ENCODE data around the gene SERPINA3. TPM values are rescaled to one million over a fixed set of nuclear protein-coding genes. Genes with fewer than 3 reads are reported as not detected.

The SERPINA3 gene
- total and polyA plus RNA-seq, 2 donors (not counting 1 experiment from before 2014, with no cell fraction given) = not detected

GRCh38 chr14:94656043-94656442 lies 43.9 kb downstream of the SERPINA3 start:
- peaks cover 0 to 6% (median 0%) of the 10 kb centered on the region in 3 donors for H3K9me3 ChIP-seq (ENCODE audit: control extremely low read depth in 1 of 3, control insufficient read depth in 2 of 3, insufficient read depth in 1 of 3, low read length in 2 of 3)
- no peak overlapping the region for H3K9ac ChIP-seq (ENCODE audit: low read length)
- no peaks in the 10 kb centered on the region for H3K79me2 ChIP-seq (ENCODE audit: control insufficient read depth, insufficient read depth, low read length)
- CTCF ChIA-PET = no interaction called here
- no peak overlapping the region for H3K4me3 Mint-ChIP-seq
- intact Hi-C loops (cut with micrococcal nuclease) = no loop called here
- H3K27me3 Mint-ChIP-seq = peaks cover 2% of the 10 kb centered on the region
- 96% methylated on average over 4 of the region's 4 CpGs for WGBS (ENCODE audit: insufficient coverage)
- no peak for DNase-seq
- H3K36me3 ChIP-seq (replicated peaks in 1 of 2; ENCODE audit: control extremely low read depth in 1 of 2, control insufficient read depth in 1 of 2, extremely low read depth in 1 of 2, insufficient read depth in 2 of 2, low read length in 1 of 2) = no peaks in the 10 kb centered on the region
- H3K27ac Mint-ChIP-seq = no peak overlapping the region
- no peak overlapping the region for H3K4me2 ChIP-seq (replicated peaks; ENCODE audit: low read depth, low read length, poor library complexity, severe bottlenecking)
- no peaks in the 10 kb centered on the region for H3K9me3 Mint-ChIP-seq (ENCODE audit: insufficient read depth)
- H2AFZ ChIP-seq (ENCODE audit: insufficient read depth, low read depth, low read length, poor library complexity, severe bottlenecking) = no peak overlapping the region
- H4K20me1 ChIP-seq (ENCODE audit: control insufficient read depth, insufficient read depth, low read length, poor library complexity, severe bottlenecking) = no peaks in the 10 kb centered on the region
- no peaks in the 10 kb centered on the region for H3K4me1 ChIP-seq (ENCODE audit: control insufficient read depth in 2 of 2, insufficient read depth in 2 of 2, low read length in 2 of 2)
- TF ChIP-seq EZH2 (IDR thresholded peaks at IDR 0.05; ENCODE audit: borderline replicate concordance, insufficient read depth, low read depth, low read length, poor library complexity, severe bottlenecking) = no peak
- TF ChIP-seq CTCF (IDR thresholded peaks at IDR 0.05) = no peak
- peaks cover 0 to 3% (median 0%) of the 10 kb centered on the region in 4 experiments for H3K27me3 ChIP-seq (replicated peaks in 1 of 4; ENCODE audit: control extremely low read depth in 1 of 4, control insufficient read depth in 3 of 4, insufficient read depth in 4 of 4, low read length in 3 of 4)
- H3K4me1 Mint-ChIP-seq = no peaks in the 10 kb centered on the region
- ATAC-seq (ENCODE audit: low read depth) = no peak
- POLR2A ChIA-PET = no interaction called here
- no peak overlapping the region for H3K4me3 ChIP-seq (ENCODE audit: control extremely low read depth in 1 of 5, extremely low read depth in 1 of 5, insufficient read depth in 1 of 5, low read depth in 2 of 5, low read length in 4 of 5)
- H3K27ac ChIP-seq (ENCODE audit: low read length in 2 of 2) = no peak overlapping the region

- Histone ChIP-seq H3K27me3 (replicated peaks in 1 of 4; ENCODE audit: control extremely low read depth in 1 of 4, control insufficient read depth in 3 of 4, insufficient read depth in 4 of 4, low read length in 3 of 4) (peaks cover 0 to 3% (median 0%) of the 10 kb centered on the region in 4 experiments), H3K27ac (ENCODE audit: low read length in 2 of 2) (no peak overlapping the region), H3K4me2 (replicated peaks; ENCODE audit: low read depth, low read length, poor library complexity, severe bottlenecking) (no peak overlapping the region), H3K9me3 (ENCODE audit: control extremely low read depth in 1 of 3, control insufficient read depth in 2 of 3, insufficient read depth in 1 of 3, low read length in 2 of 3) (peaks cover 0 to 7% (median 0%) of the 10 kb centered on the region in 3 donors), H3K9ac (ENCODE audit: low read length) (no peak overlapping the region), H3K4me1 (ENCODE audit: control insufficient read depth in 2 of 2, insufficient read depth in 2 of 2, low read length in 2 of 2) (no peaks in the 10 kb centered on the region), H3K4me3 (ENCODE audit: control extremely low read depth in 1 of 5, extremely low read depth in 1 of 5, insufficient read depth in 1 of 5, low read depth in 2 of 5, low read length in 4 of 5) (no peak overlapping the region), H3K79me2 (ENCODE audit: control insufficient read depth, insufficient read depth, low read length) (no peaks in the 10 kb centered on the region), H4K20me1 (ENCODE audit: control insufficient read depth, insufficient read depth, low read length, poor library complexity, severe bottlenecking) (no peaks in the 10 kb centered on the region), H2AFZ (ENCODE audit: insufficient read depth, low read depth, low read length, poor library complexity, severe bottlenecking) (no peak overlapping the region), H3K36me3 (replicated peaks in 1 of 2; ENCODE audit: control extremely low read depth in 1 of 2, control insufficient read depth in 1 of 2, extremely low read depth in 1 of 2, insufficient read depth in 2 of 2, low read length in 1 of 2) (no peaks in the 10 kb centered on the region)
- no peak for TF ChIP-seq CTCF (IDR thresholded peaks at IDR 0.05)
- no peak for TF ChIP-seq EZH2 (IDR thresholded peaks at IDR 0.05; ENCODE audit: borderline replicate concordance, insufficient read depth, low read depth, low read length, poor library complexity, severe bottlenecking)
- H3K4me1 Mint-ChIP-seq = no peaks in the 10 kb centered on the region
- WGBS (ENCODE audit: insufficient coverage) = no CpG with 5 or more reads among the region's 1 CpG
- peaks cover 2% of the 10 kb centered on the region for H3K9me3 Mint-ChIP-seq (ENCODE audit: insufficient read depth)
- H3K4me3 Mint-ChIP-seq = no peak overlapping the region
- H3K27me3 Mint-ChIP-seq = peaks cover 9% of the 10 kb centered on the region
- no peak overlapping the region for H3K27ac Mint-ChIP-seq
- CTCF ChIA-PET = no interaction called here
- intact Hi-C loops (cut with micrococcal nuclease) = no loop called here
- ATAC-seq (ENCODE audit: low read depth) = no peak
- POLR2A ChIA-PET = no interaction called here
- no peak for DNase-seq
Observed at GRCh38 chr14:94659256-94659655, 47.1 kb downstream of the SERPINA3 start.
